HEK293T (cell line): Measurements from ENCODE around the gene CDH4.

ENCODE experiments used
- BHLHE40 ChIP-seq: fragments of 450-650 bp; IDR thresholded peaks from 2 replicates; pipeline ENCODE4 v1.6.1; 2016; ENCODE audit warnings: mild to moderate bottlenecking, moderate library complexity, borderline replicate concordance
- CTBP1 ChIP-seq: fragments of 450-650 bp; IDR thresholded peaks from 2 replicates; pipeline ENCODE4 v1.6.1; 2016; ENCODE audit warnings: borderline replicate concordance
- ELF4 ChIP-seq: fragments of 450-650 bp; IDR thresholded peaks from 2 replicates; pipeline ENCODE4 v1.6.1; 2017; ENCODE audit warnings: antibody characterized with exemption
- FOXA1 ChIP-seq: fragments of 450-650 bp; IDR thresholded peaks from 2 replicates; pipeline ENCODE4 v1.6.1; 2016; ENCODE audit warnings: mild to moderate bottlenecking
- FOXK2 ChIP-seq: fragments of 450-650 bp; IDR thresholded peaks from 2 replicates; pipeline ENCODE4 v1.6.1; 2016; ENCODE audit warnings: mild to moderate bottlenecking
- FOXM1 ChIP-seq: fragments of 450-650 bp; IDR thresholded peaks from 2 replicates; pipeline ENCODE4 v1.6.1; 2017; ENCODE audit warnings: mild to moderate bottlenecking, borderline replicate concordance
- HDGF ChIP-seq: fragments of 450-650 bp; IDR thresholded peaks from 2 replicates; pipeline ENCODE4 v1.6.1; 2017; ENCODE audit warnings: antibody characterized with exemption, borderline replicate concordance
- L3MBTL2 ChIP-seq: fragments of 450-650 bp; conservative IDR thresholded peaks from 2 replicates; pipeline ENCODE4 v1.6.1; 2016; ENCODE audit warnings: mild to moderate bottlenecking
- LEF1 ChIP-seq: fragments of 450-650 bp; IDR thresholded peaks from 2 replicates; pipeline ENCODE4 v1.6.1; 2017; ENCODE audit warnings: mild to moderate bottlenecking, borderline replicate concordance
- NFRKB ChIP-seq: fragments of 450-650 bp; IDR thresholded peaks from 2 replicates; pipeline ENCODE4 v1.6.1; 2016; ENCODE audit warnings: mild to moderate bottlenecking, moderate library complexity
- PKNOX1 ChIP-seq: fragments of 450-650 bp; IDR thresholded peaks from 2 replicates; pipeline ENCODE4 v1.6.1; 2016
- SP1 ChIP-seq: fragments of 450-650 bp; IDR thresholded peaks from 2 replicates; pipeline ENCODE4 v1.6.1; 2017
- SUZ12 ChIP-seq: fragments of 450-650 bp; IDR thresholded peaks from 2 replicates; pipeline ENCODE4 v1.6.1; 2016; ENCODE audit warnings: mild to moderate bottlenecking
- ZNF384 ChIP-seq: fragments of 450-650 bp; IDR thresholded peaks from 2 replicates; pipeline ENCODE4 v1.6.1; 2016

- TF ChIP-seq NFRKB (no peak), HDGF (no peak), SP1 (no peak), SUZ12 (no peak), CTBP1 (no peak), L3MBTL2 (no peak), PKNOX1 (no peak), LEF1 (no peak), ZNF384 (no peak), BHLHE40 (no peak), FOXM1 (no peak), FOXA1 (no peak), FOXK2 (no peak), ELF4 (no peak)
Observed at GRCh38 chr20:61767761-61768494, 515.9 kb downstream of the CDH4 start.
